CD4-positive, alpha-beta memory T cell (primary cell): Measurements from ENCODE around the gene HPN. TPM values are rescaled to one million over a fixed set of nuclear protein-coding genes. Genes with fewer than 3 reads are reported as not detected.

Experiments
- CTCF ChIA-PET: fragments of 350-600 bp; sonication (Branson Sonifier 250); formaldehyde crosslinking; loops from one replicate; lab custom pipeline; 2021; ENCODE audit warnings: inconsistent platforms; ENCODE audit not compliant: partially characterized antibody; lab: Charles Lee
- POLR2A ChIA-PET: fragments of 350-600 bp; sonication (Branson Sonifier 250); formaldehyde crosslinking; loops from one replicate; lab custom pipeline; 2021; ENCODE audit not compliant: partially characterized antibody; lab: Charles Lee
- DNase-seq, 5 donors: peaks; one replicate each; pipeline versions ENCODE4 v3.0.0 to v3.0.0-alpha.2; 2020 to 2022; ENCODE audit warnings: mixed read lengths in 1 of 5
- H3K27ac ChIP-seq: one replicate; pipeline ENCODE4 v1.7.0; 2013; ENCODE audit warnings: low read depth, low read length
- H3K27me3 ChIP-seq: 2 replicates; pipeline ENCODE4 v1.7.0; 2013; ENCODE audit warnings: mild to moderate bottlenecking, low read length, moderate library complexity; ENCODE audit not compliant: insufficient read depth
- H3K36me3 ChIP-seq: 2 replicates; pipeline ENCODE4 v1.7.0; 2013; ENCODE audit warnings: mild to moderate bottlenecking, low read length, moderate library complexity; ENCODE audit not compliant: insufficient read depth
- H3K4me1 ChIP-seq: 2 replicates; pipeline ENCODE4 v1.7.0; 2013; ENCODE audit warnings: mild to moderate bottlenecking, low read length, moderate library complexity; ENCODE audit not compliant: insufficient read depth
- H3K4me3 ChIP-seq, 2 donors: one replicate each; pipeline ENCODE4 v1.7.0; 2013; ENCODE audit warnings: low read length in 2 of 2, mild to moderate bottlenecking in 1 of 2
- H3K9me3 ChIP-seq, 2 donors: one replicate each; pipeline ENCODE4 v1.7.0; 2013; ENCODE audit warnings: low read length in 2 of 2, control low read depth in 1 of 2; ENCODE audit not compliant: control insufficient read depth in 1 of 2
- H3K27ac Mint-ChIP-seq, 7 donors: one replicate each; pipeline ENCODE4 v1.8.0; 2020 to 2021; ENCODE audit warnings: mixed read lengths in 7 of 7, mild to moderate bottlenecking in 6 of 7, inconsistent platforms in 3 of 7, moderate library complexity in 3 of 7
- H3K27me3 Mint-ChIP-seq, 2 donors: one replicate each; pipeline ENCODE4 v1.8.0; 2020 to 2021; ENCODE audit warnings: mixed read lengths in 2 of 2
- H3K36me3 Mint-ChIP-seq, 2 donors: one replicate each; pipeline ENCODE4 v1.8.0; 2020 to 2021; ENCODE audit warnings: mixed read lengths in 2 of 2, inconsistent platforms in 1 of 2, mild to moderate bottlenecking in 1 of 2
- H3K4me1 Mint-ChIP-seq, 4 donors: one replicate each; pipeline ENCODE4 v1.8.0; 2020 to 2021; ENCODE audit warnings: mixed read lengths in 4 of 4, mild to moderate bottlenecking in 1 of 4
- H3K4me3 Mint-ChIP-seq, 8 donors: one replicate each; pipeline ENCODE4 v1.8.0; 2020 to 2021; ENCODE audit warnings: mixed read lengths in 8 of 8, mild to moderate bottlenecking in 7 of 8, moderate library complexity in 6 of 8, inconsistent platforms in 3 of 8
- H3K9me3 Mint-ChIP-seq, 8 donors: one replicate each; pipeline ENCODE4 v1.8.0; 2020 to 2021; ENCODE audit warnings: mixed read lengths in 8 of 8, mild to moderate bottlenecking in 5 of 8, inconsistent platforms in 3 of 8, moderate library complexity in 1 of 8
- intact Hi-C: fragments of 100-400 bp; cut with micrococcal nuclease; formaldehyde crosslinking; loops from one replicate; pipeline ENCODE4 v1.15.1; 2023
- polyA plus RNA-seq, 2 donors: library from polyadenylated mRNA; unstranded; fragments of 300-500 nt; fragmentation: Illumina TruSeq; gene quantifications; one replicate each; pipeline ENCODE4 v1.2.3, GENCODE V29; 2021
- total RNA-seq, 2 experiments: library from RNA; stranded (reverse); gene quantifications; one replicate each; pipeline ENCODE4 v1.2.3, GENCODE V29; 2021

HPN gene
- total and polyA plus RNA-seq, 4 experiments from 2014 or later = 0.15 to 0.57 TPM; not detected in 2

DNA sequence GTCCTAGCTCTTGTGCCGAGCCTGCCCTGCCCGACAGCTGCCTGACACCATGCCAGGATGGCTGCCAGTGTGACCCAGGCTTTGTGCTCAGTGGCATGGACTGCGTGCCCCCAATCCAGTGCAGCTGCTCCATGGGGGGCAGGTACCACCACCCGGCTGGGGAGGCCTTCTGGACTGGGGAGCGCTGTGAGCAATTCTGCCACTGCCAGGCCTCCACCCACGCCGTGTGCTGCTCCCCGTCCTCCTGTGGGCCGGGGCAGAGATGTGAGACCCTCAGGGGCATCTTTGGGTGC is 64.7 kb downstream of the HPN start:
- Histone ChIP-seq H3K36me3 (no peaks in the 10 kb centered on the region), H3K9me3 (no peaks in the 10 kb centered on the region), H3K27me3 (no peaks in the 10 kb centered on the region), H3K4me1 (no peaks in the 10 kb centered on the region), H3K4me3 (no peak overlapping the region), H3K27ac (no peak overlapping the region)
- H3K27me3 Mint-ChIP-seq = peaks cover 2 to 7% of the 10 kb centered on the region in 2 donors
- no peak overlapping the region for H3K27ac Mint-ChIP-seq
- ChIA-PET CTCF (interaction anchor here (0.6 to 1.1 kb wide), 2 partner anchors 40 to 74 kb away, joined by 3 read pairs; no protein-coding TSS in a partner anchor), POLR2A (no interaction called here)
- peak overlapping the region in 1 of 8 donors; percentile 27 for H3K4me3 Mint-ChIP-seq
- H3K4me1 Mint-ChIP-seq = no peaks in the 10 kb centered on the region
- no peaks in the 10 kb centered on the region for H3K36me3 Mint-ChIP-seq
- DNase-seq = no peak
- peaks cover 0 to 1% (median 0%) of the 10 kb centered on the region in 8 donors for H3K9me3 Mint-ChIP-seq
- intact Hi-C loops = no loop called here

- intact Hi-C loops = no loop called here
- Mint-ChIP-seq H3K9me3 (peaks cover 0 to 1% (median 0%) of the 10 kb centered on the region in 8 donors), H3K27ac (no peak overlapping the region), H3K36me3 (no peaks in the 10 kb centered on the region), H3K4me3 (no peak overlapping the region), H3K4me1 (no peaks in the 10 kb centered on the region), H3K27me3 (peaks cover 4 to 7% of the 10 kb centered on the region in 2 donors)
- H3K9me3 ChIP-seq = no peaks in the 10 kb centered on the region
- no peaks in the 10 kb centered on the region for H3K4me1 ChIP-seq
- H3K36me3 ChIP-seq = no peaks in the 10 kb centered on the region
- DNase-seq = no peak
- no peak overlapping the region for H3K27ac ChIP-seq
- POLR2A ChIA-PET = no interaction called here
- CTCF ChIA-PET = interaction anchor here (0.6 to 1.1 kb wide), 2 partner anchors 40 to 75 kb away, joined by 3 read pairs; no protein-coding TSS in a partner anchor
- H3K27me3 ChIP-seq = no peaks in the 10 kb centered on the region
- no peak overlapping the region for H3K4me3 ChIP-seq
Measured at GRCh38 chr19:35106898-35107541, 65.5 kb downstream of the HPN start.

DNA sequence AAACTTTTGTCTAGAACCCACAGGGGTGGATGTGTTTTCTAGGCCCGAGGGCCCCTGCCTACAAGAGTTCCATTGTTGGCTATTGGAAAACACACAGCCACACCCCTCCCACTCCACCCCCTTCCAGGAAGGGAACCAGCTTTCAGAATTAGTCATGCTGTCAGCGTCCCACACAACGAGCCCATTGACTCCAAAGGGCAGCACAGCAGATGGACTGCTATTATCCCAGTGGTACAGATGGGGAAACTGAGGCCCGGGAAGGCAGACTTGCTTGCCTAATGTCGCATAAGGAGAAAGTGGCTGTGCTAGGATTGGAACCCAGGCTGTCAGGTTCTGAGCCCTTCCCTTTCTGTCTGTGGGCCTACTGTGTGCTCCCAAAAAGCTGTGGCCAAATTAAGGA is 66.0 kb downstream of the HPN start:
- H3K4me1 Mint-ChIP-seq = no peaks in the 10 kb centered on the region
- no peak overlapping the region for H3K4me3 Mint-ChIP-seq
- no peak for DNase-seq
- Histone ChIP-seq H3K4me3 (no peak overlapping the region), H3K9me3 (no peaks in the 10 kb centered on the region), H3K4me1 (no peaks in the 10 kb centered on the region), H3K27ac (no peak overlapping the region), H3K27me3 (no peaks in the 10 kb centered on the region), H3K36me3 (no peaks in the 10 kb centered on the region)
- H3K9me3 Mint-ChIP-seq = peaks cover 0 to 1% (median 0%) of the 10 kb centered on the region in 8 donors
- CTCF ChIA-PET = no interaction called here
- H3K36me3 Mint-ChIP-seq = no peaks in the 10 kb centered on the region
- intact Hi-C loops = no loop called here
- H3K27ac Mint-ChIP-seq = no peak overlapping the region
- H3K27me3 Mint-ChIP-seq = peaks cover 4 to 7% of the 10 kb centered on the region in 2 donors
- POLR2A ChIA-PET = no interaction called here

DNA sequence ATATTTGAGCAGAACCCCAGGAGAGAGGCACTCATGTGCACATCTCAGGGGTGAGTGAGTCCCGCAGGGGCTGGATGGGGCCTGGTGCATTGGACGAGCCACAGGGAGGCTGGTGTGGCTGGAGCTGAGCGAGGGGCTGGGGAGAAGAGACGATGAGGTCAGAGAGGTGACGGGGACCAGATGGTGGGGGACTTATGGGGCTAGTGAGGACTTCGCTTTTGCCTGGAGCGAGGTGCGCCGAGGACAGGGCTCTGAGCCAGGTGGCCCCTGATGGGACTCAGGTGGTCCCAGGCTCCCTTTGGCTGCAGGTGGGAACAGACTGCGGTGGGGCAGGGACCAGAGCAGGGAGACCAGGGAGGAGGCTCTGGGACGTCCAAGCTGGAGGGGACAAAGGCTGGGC is 67.2 kb downstream of the HPN start:
- no peak overlapping the region for H3K4me3 Mint-ChIP-seq
- no peak overlapping the region for H3K27ac Mint-ChIP-seq
- H3K9me3 ChIP-seq = no peaks in the 10 kb centered on the region
- CTCF ChIA-PET = no interaction called here
- no peaks in the 10 kb centered on the region for H3K4me1 Mint-ChIP-seq
- no peak overlapping the region for H3K27ac ChIP-seq
- no peaks in the 10 kb centered on the region for H3K4me1 ChIP-seq
- no peaks in the 10 kb centered on the region for H3K36me3 ChIP-seq
- no peak overlapping the region for H3K4me3 ChIP-seq
- H3K36me3 Mint-ChIP-seq = no peaks in the 10 kb centered on the region
- DNase-seq = no peak
- intact Hi-C loops = no loop called here
- POLR2A ChIA-PET = no interaction called here
- no peaks in the 10 kb centered on the region for H3K27me3 ChIP-seq
- H3K27me3 Mint-ChIP-seq = peaks cover 4 to 7% of the 10 kb centered on the region in 2 donors
- H3K9me3 Mint-ChIP-seq = peaks cover 0 to 1% (median 0%) of the 10 kb centered on the region in 8 donors

GRCh38 chr19:35109395-35110112 is 68.0 kb downstream of the HPN start:
- Histone ChIP-seq H3K36me3 (no peaks in the 10 kb centered on the region), H3K4me3 (no peak overlapping the region), H3K9me3 (no peaks in the 10 kb centered on the region), H3K27me3 (no peaks in the 10 kb centered on the region), H3K4me1 (peaks cover 3% of the 10 kb centered on the region), H3K27ac (no peak overlapping the region)
- Mint-ChIP-seq H3K4me1 (peaks cover 2 to 3% (median 2%) of the 10 kb centered on the region in 4 donors), H3K9me3 (peaks cover 0 to 1% (median 0%) of the 10 kb centered on the region in 8 donors), H3K4me3 (no peak overlapping the region), H3K36me3 (no peaks in the 10 kb centered on the region), H3K27ac (no peak overlapping the region), H3K27me3 (peaks cover 6 to 7% of the 10 kb centered on the region in 2 donors)
- no peak for DNase-seq
- CTCF ChIA-PET = no interaction called here
- intact Hi-C loops = loop anchor here (5.0 kb wide), 1 partner anchor 43 kb away; the partner anchor contains the start of gene FXYD5
- POLR2A ChIA-PET = no interaction called here

GRCh38 chr19:35110974-35111373 is 69.5 kb downstream of the HPN start:
- H3K4me1 Mint-ChIP-seq = peaks cover 4 to 7% (median 5%) of the 10 kb centered on the region in 4 donors
- no peaks in the 10 kb centered on the region for H3K27me3 ChIP-seq
- H3K27ac Mint-ChIP-seq = no peak overlapping the region
- intact Hi-C loops = loop anchor here (5.0 kb wide), 1 partner anchor 41 kb away; the partner anchor contains the start of gene FXYD5
- peaks cover 9% of the 10 kb centered on the region for H3K4me1 ChIP-seq
- ChIA-PET POLR2A (no interaction called here), CTCF (interaction anchor here (0.6 to 1.2 kb wide), 3 partner anchors 9 to 105 kb away, joined by 3 to 4 read pairs (median 3); no protein-coding TSS in a partner anchor)
- H3K9me3 ChIP-seq = no peaks in the 10 kb centered on the region
- DNase-seq = no peak
- H3K36me3 Mint-ChIP-seq = no peaks in the 10 kb centered on the region
- peaks cover 7 to 11% of the 10 kb centered on the region in 2 donors for H3K27me3 Mint-ChIP-seq
- no peaks in the 10 kb centered on the region for H3K36me3 ChIP-seq
- H3K9me3 Mint-ChIP-seq = peaks cover 0 to 1% (median 0%) of the 10 kb centered on the region in 8 donors
- H3K4me3 ChIP-seq = no peak overlapping the region
- H3K27ac ChIP-seq = no peak overlapping the region
- H3K4me3 Mint-ChIP-seq = no peak overlapping the region

DNA sequence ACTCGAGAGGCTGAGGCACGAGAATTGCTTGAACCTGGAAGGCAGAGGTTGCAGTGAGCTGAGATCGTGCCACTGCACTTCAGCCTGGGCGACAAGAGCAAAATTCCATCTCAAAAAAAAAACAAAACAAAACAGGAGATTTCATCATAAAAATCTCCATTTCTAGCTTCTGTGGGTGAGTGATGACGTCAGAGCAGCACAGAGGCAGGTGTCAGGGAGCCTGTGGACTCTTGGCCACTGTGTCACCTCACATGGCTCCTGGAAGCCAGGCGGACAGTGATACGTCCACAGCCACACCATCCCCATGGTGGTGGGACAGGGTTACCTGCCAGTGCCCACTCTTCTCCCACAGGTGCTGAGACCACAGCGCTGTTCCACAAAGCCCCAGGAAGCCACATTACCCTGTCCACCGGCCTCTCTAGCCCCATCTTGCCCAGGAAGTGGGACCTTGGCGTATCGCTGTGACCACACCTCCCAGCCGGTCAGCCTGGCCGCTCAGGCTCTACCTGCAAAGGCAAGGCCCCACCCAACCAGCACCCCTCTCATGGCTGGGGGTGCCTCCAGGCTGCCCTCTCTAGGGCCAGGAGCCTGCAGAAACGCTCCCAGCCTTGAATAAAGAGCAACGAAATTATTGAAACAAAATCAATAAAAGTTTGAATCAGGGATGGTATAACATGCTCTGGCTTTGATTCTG is 71.6 kb downstream of the HPN start:
- Mint-ChIP-seq H3K4me1 (peaks cover 4 to 7% (median 5%) of the 10 kb centered on the region in 4 donors), H3K36me3 (no peaks in the 10 kb centered on the region), H3K27me3 (peaks cover 9 to 11% of the 10 kb centered on the region in 2 donors), H3K9me3 (peaks cover 0 to 1% (median 0%) of the 10 kb centered on the region in 8 donors), H3K4me3 (no peak overlapping the region), H3K27ac (no peak overlapping the region)
- intact Hi-C loops = loop anchor here (5.0 kb wide), 1 partner anchor 39 kb away; the partner anchor contains the start of gene FXYD5
- Histone ChIP-seq H3K9me3 (no peaks in the 10 kb centered on the region), H3K27ac (no peak overlapping the region), H3K36me3 (no peaks in the 10 kb centered on the region), H3K4me3 (no peak overlapping the region), H3K27me3 (no peaks in the 10 kb centered on the region), H3K4me1 (peaks cover 9% of the 10 kb centered on the region)
- ChIA-PET CTCF (interaction anchor here (1.4 kb wide), 1 partner anchor 29 kb away, joined by 3 read pairs; no protein-coding TSS in a partner anchor), POLR2A (no interaction called here)
- DNase-seq = no peak
